Trophoblast cell (in vitro differentiated cells and primary cell): Measurements from ENCODE around the gene ANGPTL3. TPM values are rescaled to one million over a fixed set of nuclear protein-coding genes. Genes with fewer than 3 reads are reported as not detected.
"Not testable (repeated sequence)": the region's sequence is repeated elsewhere in the genome, so short reads cannot be mapped to it uniquely, and the experiment has no call there.

ENCODE experiments used
- DNase-seq, 2 donors: peaks; one replicate each; pipeline ENCODE4 v3.0.0-alpha.2; 2016
- H2AFZ ChIP-seq: 2 replicates; pipeline ENCODE4 v1.6.1; 2013; ENCODE audit warnings: low read length, moderate library complexity, mild to moderate bottlenecking; ENCODE audit not compliant: insufficient read depth, poor library complexity
- H2AK5ac ChIP-seq: 2 replicates; pipeline ENCODE4 v1.6.1; 2013; ENCODE audit warnings: mild to moderate bottlenecking, low read length
- H2BK120ac ChIP-seq: 2 replicates; pipeline ENCODE4 v1.6.1; 2013; ENCODE audit warnings: low read length, mild to moderate bottlenecking, moderate library complexity; ENCODE audit not compliant: insufficient read depth, poor library complexity
- H2BK12ac ChIP-seq: 2 replicates; pipeline ENCODE4 v1.6.1; 2013; ENCODE audit warnings: mild to moderate bottlenecking, low read length, moderate library complexity
- H2BK5ac ChIP-seq: 2 replicates; pipeline ENCODE4 v1.6.1; 2013; ENCODE audit warnings: low read length, low read depth, moderate library complexity, mild to moderate bottlenecking; ENCODE audit not compliant: poor library complexity
- H3K14ac ChIP-seq: 2 replicates; pipeline ENCODE4 v1.6.1; 2013; ENCODE audit warnings: mild to moderate bottlenecking, low read length
- H3K18ac ChIP-seq: 2 replicates; pipeline ENCODE4 v1.6.1; 2013; ENCODE audit warnings: mild to moderate bottlenecking, low read length
- H3K23ac ChIP-seq: 2 replicates; pipeline ENCODE4 v1.6.1; 2013; ENCODE audit warnings: low read length
- H3K27ac ChIP-seq: 2 replicates; pipeline ENCODE4 v1.5.1; 2013; ENCODE audit warnings: low read depth, mild to moderate bottlenecking, inconsistent platforms, low read length, moderate library complexity
- H3K27me3 ChIP-seq: 2 replicates; pipeline ENCODE4 v1.6.1; 2013; ENCODE audit warnings: inconsistent platforms, mild to moderate bottlenecking, low read length, moderate library complexity; ENCODE audit not compliant: insufficient read depth
- H3K36me3 ChIP-seq, 2 experiments: 1 replicate in 1 of 2; 2 replicates in 1 of 2; pipeline ENCODE4 v1.6.1; 2013; ENCODE audit warnings: low read length in 2 of 2, mild to moderate bottlenecking in 2 of 2, moderate library complexity in 1 of 2; ENCODE audit not compliant: insufficient read depth in 2 of 2, control insufficient read depth in 1 of 2
- H3K4ac ChIP-seq: 2 replicates; pipeline ENCODE4 v1.6.1; 2013; ENCODE audit warnings: low read depth, mild to moderate bottlenecking, low read length, moderate library complexity
- H3K4me1 ChIP-seq, 2 experiments: 1 replicate in 1 of 2; 2 replicates in 1 of 2; pipeline ENCODE4 v1.6.1; 2013; ENCODE audit warnings: low read length in 2 of 2, mild to moderate bottlenecking in 2 of 2, moderate library complexity in 1 of 2; ENCODE audit not compliant: insufficient read depth in 2 of 2, control insufficient read depth in 1 of 2
- H3K4me2 ChIP-seq: 2 replicates; pipeline ENCODE4 v1.6.1; 2013; ENCODE audit warnings: inconsistent platforms, mild to moderate bottlenecking, low read length, moderate library complexity
- H3K4me3 ChIP-seq: 2 replicates; pipeline ENCODE4 v1.5.1; 2013; ENCODE audit warnings: mild to moderate bottlenecking, low read depth, low read length, inconsistent platforms
- H3K79me1 ChIP-seq: one replicate; pipeline ENCODE4 v1.6.1; 2013; ENCODE audit warnings: low read length
- H3K79me2 ChIP-seq: 2 replicates; pipeline ENCODE4 v1.6.1; 2013; ENCODE audit warnings: low read length, mild to moderate bottlenecking; ENCODE audit not compliant: control insufficient read depth, insufficient read depth, poor library complexity
- H3K9ac ChIP-seq: 2 replicates; pipeline ENCODE4 v1.6.1; 2013; ENCODE audit warnings: mild to moderate bottlenecking, low read length
- H3K9me3 ChIP-seq: 2 replicates; pipeline ENCODE4 v1.6.1; 2013; ENCODE audit warnings: low read depth, mild to moderate bottlenecking, control low read depth, inconsistent platforms, low read length; ENCODE audit not compliant: insufficient read depth
- H4K12ac ChIP-seq: 2 replicates; pipeline ENCODE4 v1.6.1; 2013; ENCODE audit warnings: low read depth, mild to moderate bottlenecking, low read length, moderate library complexity
- H4K8ac ChIP-seq: 2 replicates; pipeline ENCODE4 v1.6.1; 2013; ENCODE audit warnings: low read depth, mild to moderate bottlenecking, low read length, moderate library complexity
- H4K91ac ChIP-seq: one replicate; pipeline ENCODE4 v1.6.1; 2013; ENCODE audit warnings: low read depth, mild to moderate bottlenecking, low read length, moderate library complexity
- WGBS: extraction: QIAGEN DNeasy Blood & Tissue Kit; methylation state at CpG from one replicate; pipeline ENCODE4 v1.1.7; 2013; ENCODE audit warnings: missing lambda C conversion rate; ENCODE audit not compliant: insufficient read length, insufficient coverage; ENCODE audit errors: extremely low coverage; 5-methylcytosine and 5-hydroxymethylcytosine counted together
- polyA plus RNA-seq: library from polyadenylated mRNA; stranded (reverse); fragments of 200-250 nt; gene quantifications from 2 replicates; pipeline ENCODE4 v1.2.3, GENCODE V29; 2013

ANGPTL3 gene
- polyA plus RNA-seq, result not detected in 2 replicates

GRCh38 chr1:62597281-62597680 is at the start of gene ANGPTL3:
Gene ANGPTL3 (plus strand): TSS chr1:62597520. CDS start chr1:62597567, 47 bp downstream.
- H3K27me3 ChIP-seq, result no peaks in the 10 kb centered on the region
- no peak within 1 kb of the TSS for H4K91ac ChIP-seq
- H2AK5ac ChIP-seq, result no peak within 1 kb of the TSS
- no peaks in the 10 kb centered on the region for H3K79me2 ChIP-seq
- H3K36me3 ChIP-seq, result no peaks in the 10 kb centered on the region
- no peak within 1 kb of the TSS for H3K18ac ChIP-seq
- WGBS, result no CpG with 5 or more reads among the region's 3 CpGs
- H3K79me1 ChIP-seq, result no peaks in the 10 kb centered on the region
- no peak within 1 kb of the TSS for H3K14ac ChIP-seq
- H3K9me3 ChIP-seq, result no peaks in the 10 kb centered on the region
- H4K12ac ChIP-seq, result no peak within 1 kb of the TSS
- H3K4me3 ChIP-seq, result no peak within 1 kb of the TSS
- H4K8ac ChIP-seq, result no peak within 1 kb of the TSS
- H3K27ac ChIP-seq, result no peak within 1 kb of the TSS
- no peak within 1 kb of the TSS for H3K4ac ChIP-seq
- no peak within 1 kb of the TSS for H2BK12ac ChIP-seq
- H3K23ac ChIP-seq, result no peak within 1 kb of the TSS
- no peak within 1 kb of the TSS for H3K4me2 ChIP-seq
- no peak for DNase-seq
- no peak within 1 kb of the TSS for H2AFZ ChIP-seq
- H2BK120ac ChIP-seq, result no peak within 1 kb of the TSS
- no peak within 1 kb of the TSS for H2BK5ac ChIP-seq
- H3K9ac ChIP-seq, result no peak within 1 kb of the TSS
- H3K4me1 ChIP-seq, result no peaks in the 10 kb centered on the region

GRCh38 chr1:62561306-62561705 is 36.0 kb upstream of the ANGPTL3 start:
- Histone ChIP-seq H2AFZ (no peak overlapping the region), H3K14ac (no peak overlapping the region), H3K79me2 (no peaks in the 10 kb centered on the region), H3K9me3 (no peaks in the 10 kb centered on the region), H2BK12ac (no peak overlapping the region), H4K91ac (no peak overlapping the region), H3K36me3 (no peaks in the 10 kb centered on the region), H2BK120ac (no peak overlapping the region), H3K9ac (no peak overlapping the region), H2BK5ac (no peak overlapping the region), H3K18ac (no peak overlapping the region), H3K4me2 (no peak overlapping the region), H4K8ac (no peak overlapping the region), H4K12ac (no peak overlapping the region), H3K4me1 (no peaks in the 10 kb centered on the region), H3K27ac (no peak overlapping the region), H3K79me1 (no peaks in the 10 kb centered on the region), H3K4ac (no peak overlapping the region), H2AK5ac (no peak overlapping the region), H3K27me3 (no peaks in the 10 kb centered on the region), H3K4me3 (no peak overlapping the region), H3K23ac (no peak overlapping the region)
- DNase-seq, result no peak
- no CpG with 5 or more reads among the region's 2 CpGs for WGBS

- not testable (repeated sequence) for H2AFZ ChIP-seq, H3K4me2 ChIP-seq
Observed at GRCh38 chr1:62567182-62567581, 30.1 kb upstream of the ANGPTL3 start.

GRCh38 chr1:62567926-62568325 is 29.4 kb upstream of the ANGPTL3 start:
- not testable (repeated sequence) for H3K4me1 ChIP-seq, H3K18ac ChIP-seq, H2BK5ac ChIP-seq, H3K79me2 ChIP-seq, H4K91ac ChIP-seq, H3K4ac ChIP-seq, H3K4me3 ChIP-seq, H2BK120ac ChIP-seq, H3K27me3 ChIP-seq, H4K8ac ChIP-seq, H3K36me3 ChIP-seq, H3K14ac ChIP-seq, H3K79me1 ChIP-seq, H4K12ac ChIP-seq, H2AK5ac ChIP-seq, H3K23ac ChIP-seq, H2AFZ ChIP-seq, H3K4me2 ChIP-seq, H2BK12ac ChIP-seq, H3K9me3 ChIP-seq, H3K9ac ChIP-seq, H3K27ac ChIP-seq, DNase-seq
- no CpG with 5 or more reads among the region's 1 CpG for WGBS

More at GRCh38 chr1:62567182-62567581, 30.1 kb upstream of the ANGPTL3 start:
- not testable (repeated sequence) for H3K14ac ChIP-seq, H3K79me2 ChIP-seq, H3K18ac ChIP-seq, DNase-seq, H4K91ac ChIP-seq, H4K12ac ChIP-seq, H3K27me3 ChIP-seq, H3K36me3 ChIP-seq, H3K4me1 ChIP-seq, H2BK120ac ChIP-seq, H3K4ac ChIP-seq, H2BK12ac ChIP-seq, H3K4me3 ChIP-seq, H2BK5ac ChIP-seq, H3K79me1 ChIP-seq, H4K8ac ChIP-seq, H2AK5ac ChIP-seq, H3K9me3 ChIP-seq, H3K9ac ChIP-seq, H3K23ac ChIP-seq, H3K27ac ChIP-seq
- no CpG with 5 or more reads among the region's 1 CpG for WGBS
